ENCODE measurements around the gene ADAMTS3.

- TF ChIP-seq ESRRG (CRISPR knock-in tag; IDR thresholded peaks at IDR 0.05) (no peak), ZNF8 (CRISPR knock-in tag; IDR thresholded peaks at IDR 0.05) (no peak), SNAI2 (CRISPR knock-in tag; IDR thresholded peaks at IDR 0.05) (no peak), ZNF565 (CRISPR knock-in tag; conservative IDR thresholded peaks at IDR 0.05; ENCODE audit: low read depth) (no peak), PPARA (CRISPR knock-in tag; IDR thresholded peaks at IDR 0.05; ENCODE audit: borderline replicate concordance) (no peak)
These were observed 13.6 kb downstream of the ADAMTS3 start for GRCh38 chr4:72555377-72555831.

Data from SK-N-SH treated with all-trans-retinoic acid at 6 μM for 48 hours (cell line).